ENCODE data around the gene SYN1.

DNA sequence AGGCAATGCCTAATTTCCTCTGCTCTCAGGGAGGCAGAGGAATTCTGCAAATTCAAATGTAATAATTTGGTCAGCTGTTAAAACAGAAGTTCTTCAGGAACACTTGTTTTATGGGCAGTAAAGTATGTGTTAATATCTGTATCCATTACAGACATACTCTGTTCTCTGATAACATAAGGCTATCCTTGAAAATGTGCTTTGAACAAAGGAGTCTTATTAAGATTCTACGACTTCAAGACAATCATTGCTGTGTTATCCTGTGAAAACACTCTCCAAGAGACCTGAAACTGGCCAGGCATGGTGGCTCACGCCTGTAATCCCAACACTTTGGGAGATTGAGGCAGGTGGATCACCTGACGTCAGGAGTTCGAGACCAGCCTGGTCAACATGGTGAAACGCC, 12.0 kb upstream of the SYN1 start:
- TF ChIP-seq POLR2AphosphoS5 (IDR thresholded peaks at IDR 0.05; ENCODE audit: insufficient read depth in 1 of 2, low read depth in 1 of 2), result no peak
- TF ChIP-seq CTCF (IDR thresholded peaks at IDR 0.05), result no peak
- TF ChIP-seq POLR2A (IDR thresholded peaks at IDR 0.05), result no peak

Measured in vagina (tissue), 2 donors.